PFSK-1 (cell line): ENCODE measurements around the gene NRXN3.

ENCODE experiments used
- POLR2AphosphoS5 ChIP-seq: IDR thresholded peaks from 2 replicates; pipeline ENCODE4 v1.6.1; 2012; ENCODE audit warnings: low read depth, mild to moderate bottlenecking, control low read depth, low read length, moderate library complexity
- SIN3A ChIP-seq: IDR thresholded peaks from 2 replicates; pipeline ENCODE4 v1.6.1; 2012; ENCODE audit warnings: mild to moderate bottlenecking, low read length, moderate library complexity, borderline replicate concordance; ENCODE audit not compliant: insufficient read depth
- TAF1 ChIP-seq: IDR thresholded peaks from 2 replicates; pipeline ENCODE4 v1.6.1; 2012; ENCODE audit warnings: low read length, control low read depth, borderline replicate concordance; ENCODE audit not compliant: insufficient read depth
- TF ChIP-seq, protein P1 (sequence below), 2 experiments: IDR thresholded peaks; 2 replicates each; pipeline versions ENCODE4 v1.6.1 to v1.8.0; 2011 to 2012; ENCODE audit warnings: low read depth in 2 of 2, low read length in 2 of 2, control low read depth in 1 of 2, inconsistent platforms in 1 of 2, mild to moderate bottlenecking in 1 of 2, moderate library complexity in 1 of 2; ENCODE audit not compliant: insufficient read depth in 1 of 2

DNA sequence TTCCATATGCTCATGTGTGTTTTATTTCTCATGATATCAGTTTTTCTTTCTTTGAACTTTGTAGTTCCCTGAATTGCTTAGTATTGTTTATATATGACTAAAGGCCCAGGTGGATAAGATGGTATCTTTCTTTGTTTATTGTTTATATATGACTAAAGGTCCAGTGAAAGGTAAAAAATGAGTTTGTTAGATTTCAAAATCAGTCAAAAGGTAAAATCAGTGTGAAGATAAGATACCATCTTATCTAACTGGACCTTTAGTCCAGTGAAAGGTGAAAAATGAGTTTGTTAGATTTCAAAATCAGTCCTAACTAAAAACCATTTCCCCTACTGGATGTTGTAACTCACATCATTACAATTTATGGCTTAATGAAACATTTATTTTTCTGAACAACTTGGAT lies 1150.9 kb downstream of the NRXN3 start:
- no peak for TF ChIP-seq POLR2AphosphoS5
- TF ChIP-seq TAF1 = no peak
- no peak for TF ChIP-seq SIN3A
- TF ChIP-seq, protein P1, sequence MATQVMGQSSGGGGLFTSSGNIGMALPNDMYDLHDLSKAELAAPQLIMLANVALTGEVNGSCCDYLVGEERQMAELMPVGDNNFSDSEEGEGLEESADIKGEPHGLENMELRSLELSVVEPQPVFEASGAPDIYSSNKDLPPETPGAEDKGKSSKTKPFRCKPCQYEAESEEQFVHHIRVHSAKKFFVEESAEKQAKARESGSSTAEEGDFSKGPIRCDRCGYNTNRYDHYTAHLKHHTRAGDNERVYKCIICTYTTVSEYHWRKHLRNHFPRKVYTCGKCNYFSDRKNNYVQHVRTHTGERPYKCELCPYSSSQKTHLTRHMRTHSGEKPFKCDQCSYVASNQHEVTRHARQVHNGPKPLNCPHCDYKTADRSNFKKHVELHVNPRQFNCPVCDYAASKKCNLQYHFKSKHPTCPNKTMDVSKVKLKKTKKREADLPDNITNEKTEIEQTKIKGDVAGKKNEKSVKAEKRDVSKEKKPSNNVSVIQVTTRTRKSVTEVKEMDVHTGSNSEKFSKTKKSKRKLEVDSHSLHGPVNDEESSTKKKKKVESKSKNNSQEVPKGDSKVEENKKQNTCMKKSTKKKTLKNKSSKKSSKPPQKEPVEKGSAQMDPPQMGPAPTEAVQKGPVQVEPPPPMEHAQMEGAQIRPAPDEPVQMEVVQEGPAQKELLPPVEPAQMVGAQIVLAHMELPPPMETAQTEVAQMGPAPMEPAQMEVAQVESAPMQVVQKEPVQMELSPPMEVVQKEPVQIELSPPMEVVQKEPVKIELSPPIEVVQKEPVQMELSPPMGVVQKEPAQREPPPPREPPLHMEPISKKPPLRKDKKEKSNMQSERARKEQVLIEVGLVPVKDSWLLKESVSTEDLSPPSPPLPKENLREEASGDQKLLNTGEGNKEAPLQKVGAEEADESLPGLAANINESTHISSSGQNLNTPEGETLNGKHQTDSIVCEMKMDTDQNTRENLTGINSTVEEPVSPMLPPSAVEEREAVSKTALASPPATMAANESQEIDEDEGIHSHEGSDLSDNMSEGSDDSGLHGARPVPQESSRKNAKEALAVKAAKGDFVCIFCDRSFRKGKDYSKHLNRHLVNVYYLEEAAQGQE (IDR thresholded peaks at IDR 0.05; ENCODE audit: insufficient read depth in 1 of 2, low read depth in 2 of 2, low read length in 2 of 2) = no peak
